GM23338 (cell line): ENCODE measurements around the gene SMR3A. TPM values are rescaled to one million over a fixed set of nuclear protein-coding genes. Genes with fewer than 3 reads are reported as not detected.

Source experiments
- ATAC-seq: fragments of 200-7000 bp; cut with Tn5 transposase; 3 replicates; pipeline ENCODE4 v1.9.1; 2020
- DNase-seq: peaks from one replicate; pipeline ENCODE4 v3.0.0-alpha.2; 2015; ENCODE audit warnings: low spot score
- H2AFZ ChIP-seq: fragments of 200-600 bp; sonication (generic); 2 replicates; pipeline ENCODE4 v1.8.0; 2016; ENCODE audit warnings: antibody characterized with exemption, mild to moderate bottlenecking, moderate library complexity
- H3F3A ChIP-seq: fragments of 200-600 bp; sonication (generic); replicated peaks from 2 replicates; pipeline ENCODE4 v1.8.0; 2017; ENCODE audit warnings: antibody characterized with exemption, mixed run types, low read depth
- H3K27ac ChIP-seq: fragments of 200-600 bp; sonication (generic); 2 replicates; pipeline ENCODE4 v1.6.1; 2016; ENCODE audit warnings: low read depth
- H3K27me3 ChIP-seq: fragments of 200-600 bp; sonication (generic); 2 replicates; pipeline ENCODE4 v1.8.0; 2016; ENCODE audit warnings: mild to moderate bottlenecking, mixed run types, moderate library complexity; ENCODE audit not compliant: insufficient read depth
- H3K36me3 ChIP-seq: fragments of 200-600 bp; sonication (generic); 2 replicates; pipeline ENCODE4 v1.8.0; 2016; ENCODE audit warnings: mild to moderate bottlenecking; ENCODE audit not compliant: insufficient read depth
- H3K4me1 ChIP-seq: fragments of 200-600 bp; sonication (generic); 2 replicates; pipeline ENCODE4 v1.8.0; 2016; ENCODE audit warnings: mild to moderate bottlenecking, moderate library complexity; ENCODE audit not compliant: insufficient read depth
- H3K4me2 ChIP-seq: fragments of 200-600 bp; sonication (generic); 2 replicates; pipeline ENCODE4 v1.7.1; 2017; ENCODE audit warnings: mixed run types
- H3K4me3 ChIP-seq: fragments of 200-600 bp; sonication (generic); 2 replicates; pipeline ENCODE4 v1.6.1; 2016; ENCODE audit warnings: mixed run types
- H3K79me2 ChIP-seq: fragments of 200-600 bp; sonication (generic); replicated peaks from 2 replicates; pipeline ENCODE4 v1.8.0; 2017; ENCODE audit warnings: mild to moderate bottlenecking; ENCODE audit not compliant: insufficient read depth
- H3K9me2 ChIP-seq: fragments of 200-600 bp; sonication (generic); 2 replicates; pipeline ENCODE4 v1.8.0; 2017; ENCODE audit not compliant: insufficient read depth
- H4K20me1 ChIP-seq: fragments of 200-600 bp; sonication (generic); replicated peaks from 2 replicates; pipeline ENCODE4 v1.8.0; 2017; ENCODE audit warnings: mild to moderate bottlenecking; ENCODE audit not compliant: insufficient read depth
- H3K27ac Mint-ChIP-seq: 2 replicates; pipeline ENCODE4 v1.8.0; 2020; ENCODE audit warnings: inconsistent platforms, mild to moderate bottlenecking, moderate library complexity, mixed read lengths
- H3K27me3 Mint-ChIP-seq: 3 replicates; pipeline ENCODE4 v1.8.0; 2022; ENCODE audit warnings: low read depth, mild to moderate bottlenecking, moderate library complexity, mixed read lengths, inconsistent platforms; ENCODE audit not compliant: insufficient read depth, poor library complexity
- H3K36me3 Mint-ChIP-seq: 3 replicates; pipeline ENCODE4 v1.8.0; 2021; ENCODE audit warnings: low read depth, mild to moderate bottlenecking, inconsistent platforms, moderate library complexity, mixed read lengths
- H3K4me1 Mint-ChIP-seq: 3 replicates; pipeline ENCODE4 v1.8.0; 2020; ENCODE audit warnings: mild to moderate bottlenecking, inconsistent platforms, mixed read lengths
- H3K4me3 Mint-ChIP-seq: 3 replicates; pipeline ENCODE4 v1.8.0; 2021; ENCODE audit warnings: moderate library complexity, mild to moderate bottlenecking, inconsistent platforms, mixed read lengths
- H3K9me3 Mint-ChIP-seq: 3 replicates; pipeline ENCODE4 v1.8.0; 2020; ENCODE audit warnings: moderate library complexity, mild to moderate bottlenecking, inconsistent platforms, mixed read lengths
- ETS1 ChIP-seq: IDR thresholded peaks from 2 replicates; pipeline ENCODE4 v1.6.1; 2016; ENCODE audit warnings: antibody characterized with exemption
- EZH2 ChIP-seq: fragments of 200-600 bp; sonication (generic); IDR thresholded peaks from one replicate; pipeline ENCODE4 v1.8.0; 2017; ENCODE audit warnings: antibody characterized with exemption, mild to moderate bottlenecking, low read depth; ENCODE audit not compliant: unreplicated experiment
- EZH2phosphoT487 ChIP-seq: fragments of 200-600 bp; sonication (generic); IDR thresholded peaks from one replicate; pipeline ENCODE4 v1.8.1; 2018; ENCODE audit warnings: antibody characterized with exemption; ENCODE audit not compliant: unreplicated experiment
- JUNB ChIP-seq: IDR thresholded peaks from one replicate; pipeline ENCODE4 v1.6.1; 2016; ENCODE audit warnings: antibody characterized with exemption; ENCODE audit not compliant: unreplicated experiment
- NANOG ChIP-seq: IDR thresholded peaks from 2 replicates; pipeline ENCODE4 v1.6.1; 2016; ENCODE audit warnings: antibody characterized with exemption, borderline replicate concordance
- POLR2AphosphoS5 ChIP-seq: IDR thresholded peaks from 2 replicates; pipeline ENCODE4 v1.6.1; 2016; ENCODE audit warnings: antibody characterized with exemption, low read depth
- STAT1 ChIP-seq: IDR thresholded peaks from one replicate; pipeline ENCODE4 v1.6.1; 2016; ENCODE audit warnings: antibody characterized with exemption; ENCODE audit not compliant: unreplicated experiment
- ZNF114 ChIP-seq: fragments of 250-450 bp; sonication (Bioruptor Pico); IDR thresholded peaks from 2 replicates; pipeline ENCODE4 v1.5.0; 2020; ENCODE audit warnings: mild to moderate bottlenecking, moderate library complexity
- ZNF331 ChIP-seq: fragments of 250-450 bp; sonication (Bioruptor Pico); IDR thresholded peaks from 2 replicates; pipeline ENCODE4 v1.5.0; 2020; ENCODE audit warnings: low read depth, mild to moderate bottlenecking, moderate library complexity
- polyA plus RNA-seq: library from polyadenylated mRNA; unstranded; fragments of >200 nt; fragmentation: Nextera tagmentation; extraction: Ambion mirVana; gene quantifications from 2 replicates; pipeline ENCODE4 v1.2.1, GENCODE V29; 2016
- total RNA-seq: library from RNA; depleted of rRNA; stranded (reverse); fragments of >200 nt; shearing (Covaris generic); gene quantifications from 2 replicates; pipeline ENCODE4 v1.2.3, GENCODE V29; 2014
- TF ChIP-seq, protein P1 (sequence below): fragments of 250-450 bp; sonication (Bioruptor Pico); IDR thresholded peaks from 2 replicates; pipeline ENCODE4 v1.5.0; 2020; ENCODE audit warnings: mild to moderate bottlenecking, moderate library complexity
- TF ChIP-seq, protein P2 (sequence below), 2 experiments: fragments of 200-600 bp in 1 of 2; sonication (generic) in 1 of 2; conservative IDR thresholded peaks; 2 replicates each; pipeline versions ENCODE4 v1.5.1 to v1.6.1; 2016 to 2017; ENCODE audit warnings: antibody characterized with exemption in 2 of 2, low read depth in 2 of 2, mild to moderate bottlenecking in 2 of 2, moderate library complexity in 1 of 2

The SMR3A gene
- total and polyA plus RNA-seq, 2 experiments from 2014 or later = not detected

DNA sequence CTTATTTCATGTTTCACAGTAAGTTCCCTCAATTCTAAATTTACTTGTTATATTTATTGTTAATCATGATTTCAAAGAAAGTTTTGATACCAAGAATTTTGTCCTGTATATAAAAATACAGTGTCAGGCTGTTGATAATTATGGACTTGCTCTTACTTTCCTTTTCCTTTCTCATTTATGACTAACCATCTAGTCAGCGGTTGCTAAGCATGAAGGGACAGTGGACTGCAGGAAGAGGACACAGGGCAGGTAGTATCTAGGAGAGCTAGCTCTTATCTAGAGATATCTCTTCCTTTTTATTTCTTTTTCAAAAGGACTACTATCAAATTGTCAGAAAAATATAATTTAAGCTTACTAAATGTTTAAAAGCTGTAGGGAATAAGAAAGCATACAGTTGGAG lies 38.8 kb downstream of the SMR3A start (continued):
- TF ChIP-seq ZNF114 (CRISPR knock-in tag) (no peak), EZH2 (no peak)

GRCh38 chr4:70402762-70403161 lies 42.2 kb downstream of the SMR3A start:
- TF ChIP-seq EZH2phosphoT487 = no peak
- no peak for TF ChIP-seq EZH2
- no peaks in the 10 kb centered on the region for H3K27me3 ChIP-seq
- no peaks in the 10 kb centered on the region for H3F3A ChIP-seq
- H4K20me1 ChIP-seq = no peaks in the 10 kb centered on the region
- Mint-ChIP-seq H3K27me3 (peaks cover 2% of the 10 kb centered on the region), H3K4me3 (no peak overlapping the region), H3K4me1 (no peaks in the 10 kb centered on the region), H3K9me3 (no peaks in the 10 kb centered on the region), H3K36me3 (no peaks in the 10 kb centered on the region), H3K27ac (no peak overlapping the region)
- no peaks in the 10 kb centered on the region; the same call in 1 of the 2 replicates for H3K9me2 ChIP-seq
- DNase-seq (no peak), ATAC-seq (no peak)
- no peaks in the 10 kb centered on the region for H3K36me3 ChIP-seq
- no peak overlapping the region for H2AFZ ChIP-seq
- no peak overlapping the region for H3K27ac ChIP-seq
- H3K79me2 ChIP-seq = no peaks in the 10 kb centered on the region
- no peak overlapping the region for H3K4me3 ChIP-seq
- H3K4me1 ChIP-seq = no peaks in the 10 kb centered on the region
- no peak overlapping the region for H3K4me2 ChIP-seq

- Mint-ChIP-seq H3K4me1 (no peaks in the 10 kb centered on the region), H3K27ac (no peak overlapping the region), H3K36me3 (no peaks in the 10 kb centered on the region), H3K4me3 (no peak overlapping the region), H3K27me3 (peaks cover 2% of the 10 kb centered on the region), H3K9me3 (no peaks in the 10 kb centered on the region)
- DNase-seq (no peak), ATAC-seq (no peak)
- Histone ChIP-seq H3K4me2 (no peak overlapping the region), H2AFZ (no peak overlapping the region), H3F3A (no peaks in the 10 kb centered on the region), H3K27me3 (no peaks in the 10 kb centered on the region), H3K27ac (no peak overlapping the region), H3K9me2 (peaks cover 5% of the 10 kb centered on the region; the same call in 1 of the 2 replicates), H3K4me1 (no peaks in the 10 kb centered on the region), H3K4me3 (no peak overlapping the region), H4K20me1 (no peaks in the 10 kb centered on the region), H3K36me3 (no peaks in the 10 kb centered on the region), H3K79me2 (no peaks in the 10 kb centered on the region)
- TF ChIP-seq ZNF331 (CRISPR knock-in tag) = no peak
- TF ChIP-seq ETS1 = no peak
- no peak for TF ChIP-seq STAT1
- no peak for TF ChIP-seq EZH2
- TF ChIP-seq, protein P1, sequence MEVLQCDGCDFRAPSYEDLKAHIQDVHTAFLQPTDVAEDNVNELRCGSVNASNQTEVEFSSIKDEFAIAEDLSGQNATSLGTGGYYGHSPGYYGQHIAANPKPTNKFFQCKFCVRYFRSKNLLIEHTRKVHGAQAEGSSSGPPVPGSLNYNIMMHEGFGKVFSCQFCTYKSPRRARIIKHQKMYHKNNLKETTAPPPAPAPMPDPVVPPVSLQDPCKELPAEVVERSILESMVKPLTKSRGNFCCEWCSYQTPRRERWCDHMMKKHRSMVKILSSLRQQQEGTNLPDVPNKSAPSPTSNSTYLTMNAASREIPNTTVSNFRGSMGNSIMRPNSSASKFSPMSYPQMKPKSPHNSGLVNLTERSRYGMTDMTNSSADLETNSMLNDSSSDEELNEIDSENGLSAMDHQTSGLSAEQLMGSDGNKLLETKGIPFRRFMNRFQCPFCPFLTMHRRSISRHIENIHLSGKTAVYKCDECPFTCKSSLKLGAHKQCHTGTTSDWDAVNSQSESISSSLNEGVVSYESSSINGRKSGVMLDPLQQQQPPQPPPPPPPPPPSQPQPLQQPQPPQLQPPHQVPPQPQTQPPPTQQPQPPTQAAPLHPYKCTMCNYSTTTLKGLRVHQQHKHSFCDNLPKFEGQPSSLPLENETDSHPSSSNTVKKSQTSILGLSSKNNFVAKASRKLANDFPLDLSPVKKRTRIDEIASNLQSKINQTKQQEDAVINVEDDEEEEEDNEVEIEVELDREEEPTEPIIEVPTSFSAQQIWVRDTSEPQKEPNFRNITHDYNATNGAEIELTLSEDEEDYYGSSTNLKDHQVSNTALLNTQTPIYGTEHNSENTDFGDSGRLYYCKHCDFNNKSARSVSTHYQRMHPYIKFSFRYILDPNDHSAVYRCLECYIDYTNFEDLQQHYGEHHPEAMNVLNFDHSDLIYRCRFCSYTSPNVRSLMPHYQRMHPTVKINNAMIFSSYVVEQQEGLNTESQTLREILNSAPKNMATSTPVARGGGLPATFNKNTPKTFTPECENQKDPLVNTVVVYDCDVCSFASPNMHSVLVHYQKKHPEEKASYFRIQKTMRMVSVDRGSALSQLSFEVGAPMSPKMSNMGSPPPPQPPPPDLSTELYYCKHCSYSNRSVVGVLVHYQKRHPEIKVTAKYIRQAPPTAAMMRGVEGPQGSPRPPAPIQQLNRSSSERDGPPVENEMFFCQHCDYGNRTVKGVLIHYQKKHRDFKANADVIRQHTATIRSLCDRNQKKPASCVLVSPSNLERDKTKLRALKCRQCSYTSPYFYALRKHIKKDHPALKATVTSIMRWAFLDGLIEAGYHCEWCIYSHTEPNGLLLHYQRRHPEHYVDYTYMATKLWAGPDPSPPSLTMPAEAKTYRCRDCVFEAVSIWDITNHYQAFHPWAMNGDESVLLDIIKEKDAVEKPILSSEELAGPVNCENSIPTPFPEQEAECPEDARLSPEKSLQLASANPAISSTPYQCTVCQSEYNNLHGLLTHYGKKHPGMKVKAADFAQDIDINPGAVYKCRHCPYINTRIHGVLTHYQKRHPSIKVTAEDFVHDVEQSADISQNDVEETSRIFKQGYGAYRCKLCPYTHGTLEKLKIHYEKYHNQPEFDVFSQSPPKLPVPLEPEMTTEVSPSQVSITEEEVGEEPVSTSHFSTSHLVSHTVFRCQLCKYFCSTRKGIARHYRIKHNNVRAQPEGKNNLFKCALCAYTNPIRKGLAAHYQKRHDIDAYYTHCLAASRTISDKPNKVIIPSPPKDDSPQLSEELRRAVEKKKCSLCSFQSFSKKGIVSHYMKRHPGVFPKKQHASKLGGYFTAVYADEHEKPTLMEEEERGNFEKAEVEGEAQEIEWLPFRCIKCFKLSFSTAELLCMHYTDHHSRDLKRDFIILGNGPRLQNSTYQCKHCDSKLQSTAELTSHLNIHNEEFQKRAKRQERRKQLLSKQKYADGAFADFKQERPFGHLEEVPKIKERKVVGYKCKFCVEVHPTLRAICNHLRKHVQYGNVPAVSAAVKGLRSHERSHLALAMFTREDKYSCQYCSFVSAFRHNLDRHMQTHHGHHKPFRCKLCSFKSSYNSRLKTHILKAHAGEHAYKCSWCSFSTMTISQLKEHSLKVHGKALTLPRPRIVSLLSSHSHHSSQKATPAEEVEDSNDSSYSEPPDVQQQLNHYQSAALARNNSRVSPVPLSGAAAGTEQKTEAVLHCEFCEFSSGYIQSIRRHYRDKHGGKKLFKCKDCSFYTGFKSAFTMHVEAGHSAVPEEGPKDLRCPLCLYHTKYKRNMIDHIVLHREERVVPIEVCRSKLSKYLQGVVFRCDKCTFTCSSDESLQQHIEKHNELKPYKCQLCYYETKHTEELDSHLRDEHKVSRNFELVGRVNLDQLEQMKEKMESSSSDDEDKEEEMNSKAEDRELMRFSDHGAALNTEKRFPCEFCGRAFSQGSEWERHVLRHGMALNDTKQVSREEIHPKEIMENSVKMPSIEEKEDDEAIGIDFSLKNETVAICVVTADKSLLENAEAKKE (CRISPR knock-in tag) = no peak
- TF ChIP-seq JUNB = no peak
- no peak for TF ChIP-seq ZNF114 (CRISPR knock-in tag)
- TF ChIP-seq, protein P2, sequence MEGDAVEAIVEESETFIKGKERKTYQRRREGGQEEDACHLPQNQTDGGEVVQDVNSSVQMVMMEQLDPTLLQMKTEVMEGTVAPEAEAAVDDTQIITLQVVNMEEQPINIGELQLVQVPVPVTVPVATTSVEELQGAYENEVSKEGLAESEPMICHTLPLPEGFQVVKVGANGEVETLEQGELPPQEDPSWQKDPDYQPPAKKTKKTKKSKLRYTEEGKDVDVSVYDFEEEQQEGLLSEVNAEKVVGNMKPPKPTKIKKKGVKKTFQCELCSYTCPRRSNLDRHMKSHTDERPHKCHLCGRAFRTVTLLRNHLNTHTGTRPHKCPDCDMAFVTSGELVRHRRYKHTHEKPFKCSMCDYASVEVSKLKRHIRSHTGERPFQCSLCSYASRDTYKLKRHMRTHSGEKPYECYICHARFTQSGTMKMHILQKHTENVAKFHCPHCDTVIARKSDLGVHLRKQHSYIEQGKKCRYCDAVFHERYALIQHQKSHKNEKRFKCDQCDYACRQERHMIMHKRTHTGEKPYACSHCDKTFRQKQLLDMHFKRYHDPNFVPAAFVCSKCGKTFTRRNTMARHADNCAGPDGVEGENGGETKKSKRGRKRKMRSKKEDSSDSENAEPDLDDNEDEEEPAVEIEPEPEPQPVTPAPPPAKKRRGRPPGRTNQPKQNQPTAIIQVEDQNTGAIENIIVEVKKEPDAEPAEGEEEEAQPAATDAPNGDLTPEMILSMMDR (conservative IDR thresholded peaks at IDR 0.05; ENCODE audit: low read depth in 2 of 2) = no peak
- no peak for TF ChIP-seq POLR2AphosphoS5
- TF ChIP-seq NANOG = no peak
Measured at GRCh38 chr4:70405765-70406164, 45.2 kb downstream of the SMR3A start.
